Measurements from ENCODE around the gene THSD8.
"Not testable (repeated sequence)": the region's sequence is repeated elsewhere in the genome, so short reads cannot be mapped to it uniquely, and the experiment has no call there.

THSD8 gene

GRCh38 chr19:12792853-12793289 is 9.0 kb upstream of the THSD8 start:
- peak overlapping the region; percentile 85 for H3K4me3 ChIP-seq (ENCODE audit: low read length)
- no peak for TF ChIP-seq ZNF274 (IDR thresholded peaks at IDR 0.05; ENCODE audit: low read depth, low read length)

- no peak for TF ChIP-seq ZNF274 (IDR thresholded peaks at IDR 0.05; ENCODE audit: low read depth, low read length)
These were observed 8.3 kb upstream of the THSD8 start for GRCh38 chr19:12793290-12794195.

DNA sequence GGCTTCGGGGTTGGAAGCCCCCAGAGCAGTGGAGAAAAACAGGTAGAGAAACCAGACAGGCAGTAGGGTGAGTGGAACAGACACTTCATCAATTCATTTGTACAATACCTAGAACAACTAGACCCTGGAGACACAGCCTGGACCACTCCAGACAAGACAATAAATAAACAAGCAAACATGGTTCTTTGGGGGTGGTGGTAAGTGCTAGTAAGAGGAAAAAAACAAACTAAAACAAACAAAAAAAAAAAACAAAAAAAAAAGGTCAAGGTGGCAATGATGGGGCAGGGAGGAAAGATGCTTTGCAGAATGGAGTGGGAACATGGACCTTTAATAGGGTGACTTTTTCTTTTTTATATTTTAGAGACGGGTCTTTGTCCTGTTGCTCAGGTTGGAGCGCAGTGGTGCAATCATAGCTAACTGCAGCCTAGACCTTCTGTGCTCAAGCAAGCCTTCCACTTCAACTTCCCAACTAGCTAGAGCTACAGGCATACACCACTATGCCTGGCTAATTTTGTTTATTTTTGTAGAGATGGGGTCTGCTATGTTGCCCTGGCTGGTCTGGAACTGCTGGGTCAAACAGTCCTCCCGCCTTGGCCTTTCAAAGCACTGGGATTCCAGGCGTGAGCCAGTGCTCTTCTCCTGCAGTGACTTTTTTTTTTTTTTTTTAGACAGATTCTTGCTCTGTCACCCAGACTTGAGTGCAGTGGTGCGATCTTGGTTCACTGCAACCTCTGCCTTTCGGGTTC is 7.5 kb upstream of the THSD8 start:
- H3K4me3 ChIP-seq (ENCODE audit: low read length): peak overlapping the region; percentile 85; the same call in 1 of the 2 replicates
- TF ChIP-seq ZNF274 (IDR thresholded peaks at IDR 0.05; ENCODE audit: low read depth, low read length): no peak

More at GRCh38 chr19:12793290-12794195, 8.3 kb upstream of the THSD8 start:
- H3K4me3 ChIP-seq (ENCODE audit: low read length): peak overlapping the region; percentile 85

GRCh38 chr19:12794971-12795381 is 6.9 kb upstream of the THSD8 start:
- no peak for TF ChIP-seq ZNF274 (IDR thresholded peaks at IDR 0.05; ENCODE audit: low read depth, low read length)
- H3K4me3 ChIP-seq (ENCODE audit: low read length): no peak overlapping the region

- TF ChIP-seq ZNF274 (IDR thresholded peaks at IDR 0.05; ENCODE audit: low read depth, low read length): no peak
- H3K4me3 ChIP-seq (ENCODE audit: low read length): no peak overlapping the region
These were observed 5.5 kb upstream of the THSD8 start for GRCh38 chr19:12796146-12797071.

DNA sequence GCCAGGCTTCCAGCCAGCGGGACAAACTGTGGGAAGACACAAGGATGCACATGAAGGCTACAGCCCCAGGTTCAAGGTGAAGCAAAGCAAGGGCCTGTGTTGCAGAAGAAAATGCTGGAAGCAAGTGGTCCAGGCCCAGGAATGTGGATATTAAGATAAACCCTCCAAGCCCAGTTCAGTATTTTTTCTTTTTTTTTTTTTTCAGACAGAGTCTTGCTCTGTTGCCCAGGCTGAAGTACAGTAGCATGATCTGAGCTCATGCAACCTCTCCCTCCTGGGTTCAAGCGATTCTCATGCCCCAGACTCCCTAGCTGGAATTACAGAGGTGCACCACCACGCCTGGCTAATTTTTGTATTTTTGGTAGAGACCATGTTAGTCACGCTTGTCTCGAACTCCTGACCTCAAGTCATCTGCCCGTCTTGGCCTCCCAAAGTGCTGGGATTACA is 4.7 kb upstream of the THSD8 start:
- H3K4me3 ChIP-seq (ENCODE audit: low read length): no peak overlapping the region
- no peak for TF ChIP-seq ZNF274 (IDR thresholded peaks at IDR 0.05; ENCODE audit: low read depth, low read length)

DNA sequence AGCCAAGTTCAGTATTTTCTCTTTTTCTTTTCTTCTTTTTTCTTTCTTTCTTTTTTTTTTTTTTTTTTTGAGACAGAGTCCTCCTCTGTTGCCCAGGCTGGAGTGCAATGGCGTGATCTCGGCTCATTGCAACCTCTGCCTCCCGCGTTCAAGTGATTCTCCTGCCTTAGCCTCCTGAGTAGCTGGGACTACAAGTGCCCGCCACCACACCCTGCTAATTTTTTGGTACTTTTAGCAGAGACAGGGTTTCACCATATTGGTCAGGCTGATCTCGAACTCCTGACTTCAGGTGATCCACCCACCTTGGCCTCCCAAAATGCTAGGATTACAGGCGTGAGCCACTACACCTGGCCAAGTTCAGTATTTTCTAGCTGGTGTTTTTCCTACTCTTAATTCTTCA is 4.3 kb upstream of the THSD8 start:
- H3K4me3 ChIP-seq (ENCODE audit: low read length): not testable (repeated sequence)

GRCh38 chr19:12799742-12800465 is 2.0 kb upstream of the THSD8 start:
- no peak overlapping the region for H3K4me3 ChIP-seq (ENCODE audit: low read length)

DNA sequence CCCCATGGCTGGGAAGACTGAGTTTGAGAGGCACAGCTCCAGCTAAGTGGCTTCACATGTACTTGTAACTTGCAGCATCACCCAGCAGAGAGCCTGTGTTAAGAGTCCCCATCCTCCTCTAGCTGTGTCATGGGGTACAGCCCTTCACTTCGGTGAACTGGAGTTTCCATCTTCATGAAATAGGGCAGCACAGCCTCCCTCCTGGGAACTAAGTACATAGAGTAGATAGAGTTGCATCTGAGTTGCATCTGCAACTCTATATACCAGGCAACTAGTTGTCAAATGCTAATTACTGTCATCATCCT is 1.5 kb upstream of the THSD8 start:
- no peak for TF ChIP-seq ZNF274 (IDR thresholded peaks at IDR 0.05; ENCODE audit: low read depth, low read length)
- H3K4me3 ChIP-seq (ENCODE audit: low read length): peak overlapping the region; percentile 69; the same call in 1 of the 2 replicates

More at GRCh38 chr19:12799742-12800465, 2.0 kb upstream of the THSD8 start:
- TF ChIP-seq ZNF274 (IDR thresholded peaks at IDR 0.05; ENCODE audit: low read depth, low read length): no peak

DNA sequence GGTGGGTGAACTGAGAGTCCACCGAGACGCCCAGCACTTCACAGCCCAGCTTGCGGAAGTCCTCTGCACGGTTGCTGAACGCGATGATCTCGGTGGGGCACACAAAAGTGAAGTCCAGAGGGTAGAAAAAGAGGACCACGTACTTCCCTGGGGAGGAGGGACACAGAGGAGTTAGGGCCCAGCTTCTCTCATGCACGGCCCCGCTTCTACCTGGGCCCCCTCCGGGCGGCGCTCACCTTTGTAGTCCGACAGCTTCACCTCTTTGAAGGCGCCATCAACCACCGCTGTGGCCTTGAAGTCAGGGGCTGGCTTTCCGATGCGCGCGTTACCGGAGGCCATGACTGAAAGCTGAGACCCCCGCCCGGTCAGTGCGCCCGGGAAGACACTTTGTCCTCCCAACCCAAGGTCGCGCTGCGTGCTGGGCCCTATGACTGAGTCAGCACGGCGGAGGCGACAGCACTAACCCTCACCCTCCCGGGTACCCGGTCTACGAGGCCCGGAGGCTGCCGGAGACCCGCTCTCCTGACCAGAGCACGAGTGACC is 875 bp upstream of the THSD8 start:
- H3K4me3 ChIP-seq (ENCODE audit: low read length): peak overlapping the region; percentile 69
- no peak for TF ChIP-seq ZNF274 (IDR thresholded peaks at IDR 0.05; ENCODE audit: low read depth, low read length)

GRCh38 chr19:12802267-12803106 is 618 bp downstream of the THSD8 start:
- peak overlapping the region; percentile 69; the same call in 1 of the 2 replicates for H3K4me3 ChIP-seq (ENCODE audit: low read length)
- TF ChIP-seq ZNF274 (IDR thresholded peaks at IDR 0.05; ENCODE audit: low read depth, low read length): no peak

DNA sequence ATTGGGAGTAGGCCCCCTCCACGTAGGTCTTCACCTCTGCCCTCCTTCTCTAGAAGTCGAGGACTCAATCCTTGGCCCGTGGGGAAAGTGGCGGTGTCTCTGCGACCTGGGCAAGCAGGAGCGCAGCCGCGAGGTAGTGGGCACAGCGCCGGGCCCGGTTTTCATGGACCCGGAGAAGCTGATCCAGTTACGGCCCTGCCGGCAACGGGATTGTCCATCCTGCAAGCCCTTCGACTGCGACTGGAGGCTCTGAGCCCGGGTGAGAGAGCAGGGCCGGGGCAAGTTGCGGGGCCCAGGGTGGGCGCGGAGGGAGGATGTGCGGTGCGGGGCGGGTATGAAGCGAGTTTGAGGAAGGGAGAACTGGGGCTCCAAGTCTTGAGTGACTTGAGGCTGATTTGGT is 2.2 kb downstream of the THSD8 start:
- TF ChIP-seq ZNF274 (IDR thresholded peaks at IDR 0.05; ENCODE audit: low read depth, low read length): no peak

More for the DNA sequence above, 2.2 kb downstream of the THSD8 start:
- H3K4me3 ChIP-seq (ENCODE audit: low read length): no peak overlapping the region
